Lung (tissue), 12 donors: ENCODE data around the gene RHBG. TPM values are rescaled to one million over a fixed set of nuclear protein-coding genes. Genes with fewer than 3 reads are reported as not detected.

Experiments used
- ATAC-seq: fragments of 200-7000 bp; cut with Tn5 transposase; one replicate; pipeline ENCODE4 v1.9.1; 2020; ENCODE audit warnings: moderate number of reproducible peaks; ENCODE audit not compliant: insufficient read depth, low FRiP score
- DNase-seq, 3 donors: peaks; one replicate each; pipeline ENCODE4 v3.0.0-alpha.2; 2013 to 2017
- H3K27ac ChIP-seq, 2 donors: one replicate each; pipeline ENCODE4 v1.5.1; 2013; ENCODE audit warnings: mild to moderate bottlenecking in 2 of 2, moderate library complexity in 2 of 2, control low read depth in 1 of 2, inconsistent platforms in 1 of 2, low read depth in 1 of 2, low read length in 1 of 2
- H3K27me3 ChIP-seq, 3 donors: one replicate each; pipeline ENCODE4 v1.5.1; 2013; ENCODE audit warnings: low read length in 2 of 3; ENCODE audit not compliant: control insufficient read depth in 3 of 3, insufficient read depth in 3 of 3
- H3K36me3 ChIP-seq, 4 donors: one replicate each; pipeline ENCODE4 v1.5.1; 2013; ENCODE audit warnings: low read length in 4 of 4, mild to moderate bottlenecking in 1 of 4, moderate library complexity in 1 of 4; ENCODE audit not compliant: control insufficient read depth in 4 of 4, insufficient read depth in 4 of 4
- H3K4me1 ChIP-seq, 5 donors: one replicate each; pipeline ENCODE4 v1.5.1; 2013; ENCODE audit warnings: low read length in 5 of 5, mild to moderate bottlenecking in 2 of 5, moderate library complexity in 1 of 5; ENCODE audit not compliant: control insufficient read depth in 5 of 5, insufficient read depth in 5 of 5
- H3K4me3 ChIP-seq: one replicate; pipeline ENCODE4 v1.5.1; 2013; ENCODE audit warnings: mild to moderate bottlenecking, control low read depth, moderate library complexity
- H3K9ac ChIP-seq, 2 donors: one replicate each; pipeline ENCODE4 v1.5.1; 2013; ENCODE audit warnings: low read length in 2 of 2, control low read depth in 1 of 2; ENCODE audit not compliant: insufficient read depth in 1 of 2
- H3K9me3 ChIP-seq, 4 donors: one replicate each; pipeline ENCODE4 v1.5.1; 2013; ENCODE audit warnings: low read length in 3 of 4, mild to moderate bottlenecking in 1 of 4, moderate library complexity in 1 of 4; ENCODE audit not compliant: control insufficient read depth in 4 of 4, insufficient read depth in 3 of 4
- CTCF ChIP-seq: IDR thresholded peaks from 2 replicates; pipeline ENCODE4 v1.5.1; 2012; ENCODE audit warnings: mild to moderate bottlenecking; ENCODE audit errors: control extremely low read depth, extremely low read depth
- whole genome bisulfite sequencing, 2 donors: extraction: QIAGEN DNeasy Blood & Tissue Kit; methylation state at CpG; one replicate each; pipeline ENCODE4 v1.1.7; 2013; 5-methylcytosine and 5-hydroxymethylcytosine counted together
- polyA plus RNA-seq, 2 donors: library from polyadenylated mRNA; stranded (reverse); fragments of 200-250 nt; gene quantifications; one replicate each; pipeline ENCODE4 v1.2.1, GENCODE V29; 2013
- total RNA-seq, 2 donors: library from RNA; depleted of rRNA in 1 of 2; stranded (reverse); fragments of >200 nt in 1 of 2; gene quantifications; one replicate each; pipeline ENCODE4 v1.2.1, GENCODE V29; 2014 to 2021
- donor health status: control.
- donor health status: control.
- donor health status: Bipolar disorder and iron deficiency.
- donor health status: healthy.
- donor health status: DM: yes; HTN: yes; CAD: no.

The RHBG gene
- total and polyA plus RNA-seq, 4 donors = 0.18 to 0.74 TPM; not detected in 2

GRCh38 chr1:156421062-156421938, 52.3 kb downstream of the RHBG start:
- no peak overlapping the region for H3K9ac ChIP-seq
- H3K27ac ChIP-seq = no peak overlapping the region
- peaks cover 0 to 99% (median 91%) of the 10 kb centered on the region in 3 donors for H3K27me3 ChIP-seq
- H3K36me3 ChIP-seq = no peaks in the 10 kb centered on the region
- H3K9me3 ChIP-seq = no peaks in the 10 kb centered on the region
- 0 to 2% methylated on average over 55 to 69 of the region's 69 CpGs for WGBS, 2 donors
- H3K4me3 ChIP-seq = no peak overlapping the region
- H3K4me1 ChIP-seq = peaks cover 0 to 17% (median 4%) of the 10 kb centered on the region in 5 donors
- peak; percentile 91 for ATAC-seq
- no peak for TF ChIP-seq CTCF
- peak; percentile 70 to 75 (median 70) for DNase-seq

- H3K27me3 ChIP-seq = peaks cover 5 to 98% (median 93%) of the 10 kb centered on the region in 3 donors
- H3K27ac ChIP-seq = no peak overlapping the region
- H3K36me3 ChIP-seq = no peaks in the 10 kb centered on the region
- H3K9me3 ChIP-seq = no peaks in the 10 kb centered on the region
- ATAC-seq = no peak
- WGBS, 2 donors = 9 to 17% methylated on average over 12 of the region's 12 CpGs
- no peak for TF ChIP-seq CTCF
- H3K4me3 ChIP-seq = no peak overlapping the region
- DNase-seq = no peak
- H3K9ac ChIP-seq = no peak overlapping the region
- H3K4me1 ChIP-seq = peaks cover 0 to 17% (median 4%) of the 10 kb centered on the region in 5 donors
Observed at GRCh38 chr1:156421939-156422601, 53.1 kb downstream of the RHBG start.

GRCh38 chr1:156422602-156423091, 53.6 kb downstream of the RHBG start:
- 14 to 20% methylated on average over 15 of the region's 15 CpGs for WGBS, 2 donors

More at GRCh38 chr1:156422602-156423091, 53.6 kb downstream of the RHBG start:
- TF ChIP-seq CTCF = no peak
- ATAC-seq (no peak), DNase-seq (no peak)
- no peak overlapping the region for H3K9ac ChIP-seq
- no peak overlapping the region for H3K27ac ChIP-seq
- no peaks in the 10 kb centered on the region for H3K9me3 ChIP-seq
- H3K36me3 ChIP-seq = no peaks in the 10 kb centered on the region
- H3K27me3 ChIP-seq = peaks cover 7 to 98% (median 93%) of the 10 kb centered on the region in 3 donors
- H3K4me3 ChIP-seq = no peak overlapping the region
- H3K4me1 ChIP-seq = peaks cover 0 to 17% (median 4%) of the 10 kb centered on the region in 5 donors
